ENCODE data around the gene NIBAN1.

Gene NIBAN1

GRCh38 chr1:184945678-184946412 is 28.5 kb downstream of the NIBAN1 start:
- DNase-seq (ENCODE audit: low read depth, low spot score): no peak

GRCh38 chr1:184945029-184945428 is 29.3 kb downstream of the NIBAN1 start:
- DNase-seq (ENCODE audit: low read depth, low spot score): no peak

- no peak for DNase-seq (ENCODE audit: low read depth, low spot score)
Measured at GRCh38 chr1:184943998-184944397, 30.3 kb downstream of the NIBAN1 start.

GRCh38 chr1:184941735-184942134 is 32.6 kb downstream of the NIBAN1 start:
- DNase-seq (ENCODE audit: low read depth, low spot score): no peak

GRCh38 chr1:184941410-184941733 is 32.9 kb downstream of the NIBAN1 start:
- DNase-seq (ENCODE audit: low read depth, low spot score): no peak

GRCh38 chr1:184940694-184941409 is 33.5 kb downstream of the NIBAN1 start:
- no peak for DNase-seq (ENCODE audit: low read depth, low spot score)

GRCh38 chr1:184940226-184940625 is 34.1 kb downstream of the NIBAN1 start:
- DNase-seq (ENCODE audit: low read depth, low spot score): no peak

- DNase-seq (ENCODE audit: low read depth, low spot score): no peak
Measured at GRCh38 chr1:184937729-184938128, 36.6 kb downstream of the NIBAN1 start.

GRCh38 chr1:184935920-184936798 is 38.1 kb downstream of the NIBAN1 start:
- no peak for DNase-seq (ENCODE audit: low read depth, low spot score)

- DNase-seq (ENCODE audit: low read depth, low spot score): no peak
Measured at GRCh38 chr1:184933944-184934343, 40.4 kb downstream of the NIBAN1 start.

- DNase-seq (ENCODE audit: low read depth, low spot score): no peak
Measured at GRCh38 chr1:184932319-184932718, 42.0 kb downstream of the NIBAN1 start.

- DNase-seq (ENCODE audit: low read depth, low spot score): no peak
Measured at GRCh38 chr1:184931566-184931965, 42.7 kb downstream of the NIBAN1 start.

GRCh38 chr1:184930645-184931044 is 43.7 kb downstream of the NIBAN1 start:
- DNase-seq (ENCODE audit: low read depth, low spot score): no peak

- DNase-seq (ENCODE audit: low read depth, low spot score): no peak
Measured at GRCh38 chr1:184930232-184930631, 44.1 kb downstream of the NIBAN1 start.

GRCh38 chr1:184929711-184930202 is 44.6 kb downstream of the NIBAN1 start:
- no peak for DNase-seq (ENCODE audit: low read depth, low spot score)

GRCh38 chr1:184928394-184928793 is 45.9 kb downstream of the NIBAN1 start:
- DNase-seq (ENCODE audit: low read depth, low spot score): no peak
